ENCODE data around the gene DRAM1.
"Not testable (repeated sequence)": the region's sequence is repeated elsewhere in the genome, so short reads cannot be mapped to it uniquely, and the experiment has no call there.

The DRAM1 gene

GRCh38 chr12:101859664-101860607 lies 17.4 kb upstream of the DRAM1 start:
- DNase-seq = no peak

- DNase-seq = not testable (repeated sequence)
These were observed 15.7 kb upstream of the DRAM1 start for GRCh38 chr12:101861688-101862087.

GRCh38 chr12:101862245-101862644 lies 15.1 kb upstream of the DRAM1 start:
- no peak for DNase-seq

- DNase-seq = no peak
These were observed 13.4 kb upstream of the DRAM1 start for GRCh38 chr12:101863981-101864380.

- DNase-seq = no peak
These were observed 10.6 kb upstream of the DRAM1 start for GRCh38 chr12:101866615-101867373.

GRCh38 chr12:101867619-101868018 lies 9.8 kb upstream of the DRAM1 start:
- not testable (repeated sequence) for DNase-seq

GRCh38 chr12:101870925-101871324 lies 6.5 kb upstream of the DRAM1 start:
- DNase-seq = no peak

- DNase-seq = no peak
These were observed 2.2 kb upstream of the DRAM1 start for GRCh38 chr12:101875162-101875561.

GRCh38 chr12:101876322-101876860 lies 989 bp upstream of the DRAM1 start:
- no peak for DNase-seq

GRCh38 chr12:101877806-101878242 lies 444 bp downstream of the DRAM1 start:
- DNase-seq = no peak

GRCh38 chr12:101878243-101878821 lies 952 bp downstream of the DRAM1 start:
- no peak for DNase-seq

- no peak for DNase-seq
These were observed 3.4 kb downstream of the DRAM1 start for GRCh38 chr12:101880769-101881168.

- DNase-seq = no peak
These were observed 3.8 kb downstream of the DRAM1 start for GRCh38 chr12:101881228-101881627.

- DNase-seq = no peak
These were observed 6.8 kb downstream of the DRAM1 start for GRCh38 chr12:101884174-101884573.

GRCh38 chr12:101884781-101885340 lies 7.5 kb downstream of the DRAM1 start:
- DNase-seq = not testable (repeated sequence)

GRCh38 chr12:101885912-101886561 lies 8.7 kb downstream of the DRAM1 start:
- no peak for DNase-seq

- DNase-seq = no peak
These were observed 11.9 kb downstream of the DRAM1 start for GRCh38 chr12:101889211-101889752.

GRCh38 chr12:101891462-101891971 lies 14.1 kb downstream of the DRAM1 start:
- DNase-seq = no peak

GRCh38 chr12:101892794-101893193 lies 15.4 kb downstream of the DRAM1 start:
- DNase-seq = no peak

GRCh38 chr12:101901777-101902176 lies 24.4 kb downstream of the DRAM1 start:
- DNase-seq = no peak

- DNase-seq = no peak
These were observed 25.3 kb downstream of the DRAM1 start for GRCh38 chr12:101902641-101903040.

- DNase-seq = no peak
These were observed 28.8 kb downstream of the DRAM1 start for GRCh38 chr12:101906226-101906625.

Measured in activated effector memory CD4-positive, alpha-beta T cell treated with Interleukin-2 at 50 U/mL for 16 hours (primary cell).